ENCODE data around the gene ASS1. TPM values are rescaled to one million over a fixed set of nuclear protein-coding genes. Genes with fewer than 3 reads are reported as not detected.

The ASS1 gene
- total and polyA plus RNA-seq, 11 donors: 31.5 to 154 (median 60.5) TPM

GRCh38 chr9:130402645-130403440, 41.9 kb upstream of the ASS1 start:
- H3K27me3 ChIP-seq: no peaks in the 10 kb centered on the region
- ATAC-seq (no peak), DNase-seq (no peak)
- H3K36me3 ChIP-seq: peaks cover 0 to 22% (median 0%) of the 10 kb centered on the region in 9 donors
- no peaks in the 10 kb centered on the region for H3K4me1 ChIP-seq
- H3K9me3 ChIP-seq: no peaks in the 10 kb centered on the region
- WGBS, 4 donors: 85 to 88% (median 87%) methylated on average over 26 to 28 of the region's 28 CpGs
- TF ChIP-seq CTCF (IDR thresholded peaks at IDR 0.05): no peak
- TF ChIP-seq POLR2A (IDR thresholded peaks at IDR 0.05): no peak
- no peak overlapping the region for H3K4me3 ChIP-seq
- no peak overlapping the region for H3K27ac ChIP-seq
- intact Hi-C loops (cut with DNase I): no loop called here

GRCh38 chr9:130405657-130406257, 39.0 kb upstream of the ASS1 start:
- no peak for DNase-seq
- H3K4me3 ChIP-seq: no peak overlapping the region
- no peak overlapping the region for H3K27ac ChIP-seq
- H3K27me3 ChIP-seq: no peaks in the 10 kb centered on the region
- peaks cover 0 to 36% (median 0%) of the 10 kb centered on the region in 9 donors for H3K36me3 ChIP-seq
- TF ChIP-seq CTCF (IDR thresholded peaks at IDR 0.05) (no peak), POLR2A (IDR thresholded peaks at IDR 0.05) (no peak)
- no peaks in the 10 kb centered on the region for H3K9me3 ChIP-seq
- WGBS, 4 donors: 95 to 96% (median 95%) methylated on average over 9 to 22 of the region's 22 CpGs
- ATAC-seq: no peak
- H3K4me1 ChIP-seq: no peaks in the 10 kb centered on the region
- intact Hi-C loops (cut with DNase I): no loop called here

GRCh38 chr9:130406278-130406895, 38.4 kb upstream of the ASS1 start:
- no peak overlapping the region for H3K27ac ChIP-seq
- 87 to 96% (median 90%) methylated on average over 7 to 10 of the region's 10 CpGs for WGBS, 4 donors
- intact Hi-C loops (cut with DNase I): no loop called here
- H3K4me1 ChIP-seq: no peaks in the 10 kb centered on the region
- no peak overlapping the region for H3K4me3 ChIP-seq
- no peaks in the 10 kb centered on the region for H3K27me3 ChIP-seq
- TF ChIP-seq POLR2A (IDR thresholded peaks at IDR 0.05) (no peak), CTCF (IDR thresholded peaks at IDR 0.05) (no peak)
- H3K9me3 ChIP-seq: no peaks in the 10 kb centered on the region
- DNase-seq: no peak
- peaks cover 0 to 36% (median 0%) of the 10 kb centered on the region in 9 donors for H3K36me3 ChIP-seq
- no peak for ATAC-seq
